Adrenal gland (tissue), 12 donors: Measurements from ENCODE around the gene SOX4. TPM values are rescaled to one million over a fixed set of nuclear protein-coding genes. Genes with fewer than 3 reads are reported as not detected.

Experiments used
- DNase-seq, 7 donors: peaks; one replicate each; pipeline ENCODE4 v3.0.0-alpha.2; 2019 to 2020
- H3K27ac ChIP-seq, 5 donors: fragments of 200-600 bp; sonication (generic) in 4 of 5; 1 replicate in 3 of 5; 2 replicates in 2 of 5; pipeline versions ENCODE4 v1.5.1 to v1.8.0; 2016 to 2020; ENCODE audit warnings: mild to moderate bottlenecking in 1 of 5
- H3K27me3 ChIP-seq: fragments of 200-600 bp; 2 replicates; pipeline ENCODE4 v1.8.0; 2021
- H3K36me3 ChIP-seq, 2 donors: fragments of 200-600 bp; replicated peaks in 1 of 2; 1 replicate in 1 of 2; 2 replicates in 1 of 2; pipeline versions ENCODE4 v1.5.1 to v1.8.0; 2018 to 2022
- H3K4me1 ChIP-seq, 2 donors: fragments of 200-600 bp; replicated peaks in 1 of 2; 1 replicate in 1 of 2; 2 replicates in 1 of 2; pipeline versions ENCODE4 v1.5.1 to v1.8.0; 2018 to 2021
- H3K4me3 ChIP-seq, 4 donors: fragments of 200-600 bp; sonication (generic) in 3 of 4; one replicate each; pipeline ENCODE4 v1.5.1; 2016 to 2018
- H3K9me3 ChIP-seq, 3 donors: fragments of 200-600 bp; sonication (generic) in 1 of 3; replicated peaks in 1 of 3; 1 replicate in 2 of 3; 2 replicates in 1 of 3; pipeline versions ENCODE4 v1.5.1 to v1.8.0; 2016 to 2021
- POLR2A ChIP-seq, 2 donors: fragments of 450-650 bp; IDR thresholded peaks; one replicate each; pipeline ENCODE4 v1.6.1; 2017; ENCODE audit warnings: antibody characterized with exemption in 2 of 2, mild to moderate bottlenecking in 2 of 2, moderate library complexity in 1 of 2
- WGBS, 4 donors: extraction: QIAGEN DNeasy Blood & Tissue Kit in 2 of 4; methylation state at CpG; one replicate each; pipeline versions ENCODE4 v1.1.5 to v1.1.7; 2013 to 2017; 5-methylcytosine and 5-hydroxymethylcytosine counted together
- intact Hi-C, 2 donors: fragments of 100-400 bp; cut with DNase I; formaldehyde crosslinking; loops; one replicate each; pipeline versions ENCODE4 v1.14.1 to v1.15.0; 2022 to 2023
- polyA plus RNA-seq, 3 donors: library from polyadenylated mRNA; stranded (reverse); fragments of 200-250 nt in 2 of 3; fragments of 350-450 nt in 1 of 3; fragmentation: Illumina TruSeq in 1 of 3; extraction: RNeasy Lipid Tissue Mini Kit (QIAGEN cat#74804) in 1 of 3; gene quantifications; one replicate each; pipeline ENCODE4 v1.2.3, GENCODE V29; 2013 to 2014
- small RNA-seq, 2 donors: library from RNA; depleted of rRNA; stranded (forward); fragments of <200 nt; gene quantifications; one replicate each; pipeline ENCODE3, GENCODE V24; 2016
- total RNA-seq, 9 donors: library from RNA; depleted of rRNA in 4 of 9; stranded (reverse); fragments of >200 nt in 4 of 9; fragments of 120-200 nt in 1 of 9; fragmentation: NEBNext Ultra II Directional in 1 of 9; extraction: Animal tissue kit (Norgen Biotek cat#: 25700) in 1 of 9; gene quantifications; one replicate each; pipeline versions ENCODE4 v1.1.0 to v1.2.4, GENCODE V29; 2013 to 2023
- TF ChIP-seq, protein P1 (sequence below), 6 experiments: fragments of 450-650 bp in 4 of 6; fragments of 200-600 bp in 2 of 6; sonication (generic) in 1 of 6; IDR thresholded peaks; 1 replicate in 5 of 6; 2 replicates in 1 of 6; pipeline versions ENCODE4 v1.5.1 to v1.8.0; 2016 to 2021; ENCODE audit warnings: antibody characterized with exemption in 6 of 6, mild to moderate bottlenecking in 2 of 6, moderate library complexity in 1 of 6
- donor health status: healthy with polysubstance abuse.
- donor health status: Bipolar disorder and iron deficiency.
- donor health status: DM: yes; HTN: yes; CAD: no.
- donor health status: DM: no; HTN: no; CAD: no.
- donor health status: DM: no; HTN: no; CAD: no.
- donor health status: DM: yes; HTN: yes; CAD: no.

SOX4 gene
- total and polyA plus RNA-seq, 12 donors = 1.6 to 12.8 (median 6.6) TPM

GRCh38 chr6:21639316-21639715 is 45.8 kb downstream of the SOX4 start:
- Histone ChIP-seq H3K36me3 (no peaks in the 10 kb centered on the region), H3K9me3 (no peaks in the 10 kb centered on the region), H3K4me3 (no peak overlapping the region), H3K27ac (no peak overlapping the region), H3K27me3 (no peaks in the 10 kb centered on the region), H3K4me1 (no peaks in the 10 kb centered on the region)
- TF ChIP-seq, protein P1, sequence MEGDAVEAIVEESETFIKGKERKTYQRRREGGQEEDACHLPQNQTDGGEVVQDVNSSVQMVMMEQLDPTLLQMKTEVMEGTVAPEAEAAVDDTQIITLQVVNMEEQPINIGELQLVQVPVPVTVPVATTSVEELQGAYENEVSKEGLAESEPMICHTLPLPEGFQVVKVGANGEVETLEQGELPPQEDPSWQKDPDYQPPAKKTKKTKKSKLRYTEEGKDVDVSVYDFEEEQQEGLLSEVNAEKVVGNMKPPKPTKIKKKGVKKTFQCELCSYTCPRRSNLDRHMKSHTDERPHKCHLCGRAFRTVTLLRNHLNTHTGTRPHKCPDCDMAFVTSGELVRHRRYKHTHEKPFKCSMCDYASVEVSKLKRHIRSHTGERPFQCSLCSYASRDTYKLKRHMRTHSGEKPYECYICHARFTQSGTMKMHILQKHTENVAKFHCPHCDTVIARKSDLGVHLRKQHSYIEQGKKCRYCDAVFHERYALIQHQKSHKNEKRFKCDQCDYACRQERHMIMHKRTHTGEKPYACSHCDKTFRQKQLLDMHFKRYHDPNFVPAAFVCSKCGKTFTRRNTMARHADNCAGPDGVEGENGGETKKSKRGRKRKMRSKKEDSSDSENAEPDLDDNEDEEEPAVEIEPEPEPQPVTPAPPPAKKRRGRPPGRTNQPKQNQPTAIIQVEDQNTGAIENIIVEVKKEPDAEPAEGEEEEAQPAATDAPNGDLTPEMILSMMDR (IDR thresholded peaks at IDR 0.05) = no peak
- no peak for TF ChIP-seq POLR2A (IDR thresholded peaks at IDR 0.05)
- intact Hi-C loops = no loop called here
- DNase-seq = no peak
- WGBS, 4 donors = 75 to 80% (median 77%) methylated on average over 5 of the region's 5 CpGs

Small RNAs within 50 kb of the gene (small RNA-seq; reads per million reads assigned to genes)
- gene BOLA2P3 = 0 reads per million in 2 donors
